Adrenal gland (tissue), 5 donors: Measurements from ENCODE around the gene HOXD11.

Experiments
- CTCF ChIP-seq, 6 experiments: fragments of 450-650 bp in 4 of 6; fragments of 200-600 bp in 2 of 6; sonication (generic) in 1 of 6; IDR thresholded peaks; 1 replicate in 5 of 6; 2 replicates in 1 of 6; pipeline versions ENCODE4 v1.5.1 to v1.8.0; 2016 to 2021; ENCODE audit warnings: antibody characterized with exemption in 6 of 6, mild to moderate bottlenecking in 2 of 6, moderate library complexity in 1 of 6
- POLR2A ChIP-seq, 2 donors: fragments of 450-650 bp; IDR thresholded peaks; one replicate each; pipeline ENCODE4 v1.6.1; 2017; ENCODE audit warnings: antibody characterized with exemption in 2 of 2, mild to moderate bottlenecking in 2 of 2, moderate library complexity in 1 of 2
- donor health status: DM: no; HTN: no; CAD: no.

- peak; percentile 64 to 69 for TF ChIP-seq POLR2A (IDR thresholded peaks at IDR 0.05)
- peak in 2 of 6 experiments; percentile 3 to 16 for TF ChIP-seq CTCF (IDR thresholded peaks at IDR 0.05)
These were observed 23.3 kb downstream of the HOXD11 start for GRCh38 chr2:176130147-176130956.
